ENCODE data around the gene CDKAL1.

The CDKAL1 gene

GRCh38 chr6:21277601-21278374, 743.5 kb downstream of the CDKAL1 start:
- DNase-seq, result no peak

- DNase-seq, result no peak
Measured at GRCh38 chr6:21278375-21278745, 744.1 kb downstream of the CDKAL1 start.

GRCh38 chr6:21279619-21280018, 745.4 kb downstream of the CDKAL1 start:
- DNase-seq, result no peak

- no peak for DNase-seq
Measured at GRCh38 chr6:21281366-21281765, 747.1 kb downstream of the CDKAL1 start.

All from NCI-H1105 treated with DMSO at 0.1 percent for 48 hours (cell line).